ENCODE results near the gene TJAP1. TPM values are rescaled to one million over a fixed set of nuclear protein-coding genes. Genes with fewer than 3 reads are reported as not detected.

The TJAP1 gene
- total and polyA plus RNA-seq, 2 of the 8 experiments (the other 6 are each of a cell fraction or from before 2014, with no cell fraction given): 30.7 to 40.4 TPM

DNA sequence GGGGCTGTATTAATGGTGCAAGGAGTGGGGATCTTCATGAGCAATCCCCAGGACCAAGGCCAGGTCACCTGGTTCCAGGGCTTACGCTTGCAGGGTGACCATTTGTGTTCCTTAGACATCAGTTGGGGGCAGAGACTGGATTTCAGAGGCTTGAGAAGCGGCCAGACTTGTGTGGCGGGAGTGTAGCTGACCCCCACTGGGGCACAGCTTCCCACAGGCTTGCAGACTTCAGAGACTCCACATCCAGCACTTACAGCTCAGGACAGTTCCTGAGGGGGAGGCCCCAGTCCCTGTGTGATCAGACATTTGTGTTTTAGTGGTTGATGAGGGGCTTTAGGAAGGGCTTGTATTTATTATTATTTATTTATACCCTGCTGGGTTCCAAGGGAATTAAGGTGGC lies 15.3 kb downstream of the TJAP1 start:
- no peak overlapping the region for H2AK5ac ChIP-seq (ENCODE audit: low read depth, low read length)
- no peak overlapping the region for H4K5ac ChIP-seq (ENCODE audit: insufficient read length, low read depth, low read length)
- no peak overlapping the region for H3K18ac ChIP-seq (ENCODE audit: extremely low read depth, low read length)
- H3K9me3 ChIP-seq (ENCODE audit: insufficient read depth in 2 of 2, low read depth in 1 of 2, low read length in 1 of 2): no peaks in the 10 kb centered on the region
- H2BK5ac ChIP-seq (ENCODE audit: low read depth, low read length): no peak overlapping the region
- WGBS, 2 experiments (ENCODE audit: extremely low coverage in 1 of 2, insufficient coverage in 1 of 2, insufficient read length in 1 of 2, insufficient replicate concordance in 2 of 2, low coverage in 1 of 2, low lambda C conversion rate in 2 of 2, missing lambda C conversion rate in 1 of 2): 61% methylated on average over 3 of the region's 3 CpGs; no CpG with 5 or more reads in 1 of the 2 experiments
- H3K4ac ChIP-seq (replicated peaks; ENCODE audit: insufficient read length, low read depth, low read length): no peak overlapping the region
- H3K9ac ChIP-seq (replicated peaks in 1 of 4; ENCODE audit: extremely low read depth in 1 of 4, low read depth in 3 of 4, low read length in 3 of 4): no peak overlapping the region; a peak in 1 of 7 replicates
- ChIA-PET POLR2A (ENCODE audit: partially characterized antibody) (interaction anchor here (1.2 to 5.6 kb wide), 7 partner anchors 10 to 36 kb away, joined by 3 to 27 read pairs (median 5); partner anchors contain the start of genes LRRC73, POLR1C, TJAP1 and YIPF3), CTCF (ENCODE audit: partially characterized antibody) (interaction anchor here (0.8 to 32.9 kb wide), 6 partner anchors 8 to 236 kb away, joined by 3 to 536 read pairs (median 250); partner anchors contain the start of genes ABCC10, DLK2, LRRC73 and TJAP1)
- no peak overlapping the region for H3K14ac ChIP-seq (ENCODE audit: insufficient read length)
- H3K23ac ChIP-seq (ENCODE audit: insufficient read length): no peak overlapping the region
- no peak overlapping the region for H3K56ac ChIP-seq (replicated peaks; ENCODE audit: insufficient read length, low read depth, low read length)
- no peak overlapping the region for H4K91ac ChIP-seq (replicated peaks; ENCODE audit: insufficient read length, low read length)
- no peak overlapping the region for H3K4me2 ChIP-seq (ENCODE audit: insufficient read depth in 1 of 2, low read depth in 2 of 2, low read length in 2 of 2)
- no peak overlapping the region for H2BK120ac ChIP-seq (replicated peaks; ENCODE audit: low read depth, low read length)
- H2BK15ac ChIP-seq (ENCODE audit: low read length): no peak overlapping the region
- no peak for FAIRE-seq
- no peaks in the 10 kb centered on the region for H3K27me3 ChIP-seq (replicated peaks in 1 of 4; ENCODE audit: control insufficient read depth in 3 of 4, extremely low read depth in 1 of 4, insufficient read depth in 3 of 4, low read length in 3 of 4)
- H3K27ac ChIP-seq (ENCODE audit: low read depth, low read length): no peak overlapping the region
- no peaks in the 10 kb centered on the region for H3K23me2 ChIP-seq (ENCODE audit: low read depth, low read length)
- peaks cover 7 to 19% (median 15%) of the 10 kb centered on the region in 4 experiments for H3K4me1 ChIP-seq (replicated peaks in 1 of 4; ENCODE audit: control insufficient read depth in 3 of 4, insufficient read depth in 4 of 4, low read length in 3 of 4)
- H3K79me2 ChIP-seq (ENCODE audit: control insufficient read depth in 1 of 2, insufficient read depth in 2 of 2, low read length in 2 of 2): peaks cover 4 to 54% of the 10 kb centered on the region in 2 experiments; a peak in 3 of 4 replicates
- DNase-seq (ENCODE audit: low read depth in 1 of 2, low spot score in 2 of 2): no peak
- H2BK12ac ChIP-seq (ENCODE audit: low read depth, low read length): no peak overlapping the region
- no peak overlapping the region for H4K8ac ChIP-seq (ENCODE audit: extremely low read depth, insufficient read depth, low read length)
- H4K20me1 ChIP-seq (replicated peaks in 1 of 2; ENCODE audit: control insufficient read depth in 1 of 2, insufficient read depth in 2 of 2, low read length in 2 of 2): peaks cover 20 to 42% of the 10 kb centered on the region in 2 experiments
- H3K79me1 ChIP-seq (ENCODE audit: low read depth, low read length): peaks cover 31% of the 10 kb centered on the region
- no peak overlapping the region for H3K4me3 ChIP-seq (ENCODE audit: extremely low read depth in 1 of 4, insufficient read depth in 2 of 4, low read depth in 3 of 4, low read length in 4 of 4)
- no peak overlapping the region for H2BK20ac ChIP-seq (ENCODE audit: low read length)
- no peaks in the 10 kb centered on the region for H3K36me3 ChIP-seq (ENCODE audit: control insufficient read depth in 2 of 4, insufficient read depth in 4 of 4, low read length in 3 of 4)
- no peak overlapping the region for H2AFZ ChIP-seq (ENCODE audit: low read length)
- no peak for TF ChIP-seq RBBP5 (IDR thresholded peaks at IDR 0.05; ENCODE audit: borderline replicate concordance, low read depth, low read length)
- no peak for TF ChIP-seq CBX8 (IDR thresholded peaks at IDR 0.05; ENCODE audit: borderline replicate concordance, low read depth, low read length)
- TF ChIP-seq, protein P1, sequence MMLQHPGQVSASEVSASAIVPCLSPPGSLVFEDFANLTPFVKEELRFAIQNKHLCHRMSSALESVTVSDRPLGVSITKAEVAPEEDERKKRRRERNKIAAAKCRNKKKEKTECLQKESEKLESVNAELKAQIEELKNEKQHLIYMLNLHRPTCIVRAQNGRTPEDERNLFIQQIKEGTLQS (IDR thresholded peaks at IDR 0.05; ENCODE audit: insufficient read depth, low read depth, low read length): no peak
- TF ChIP-seq CHD1 (IDR thresholded peaks at IDR 0.05; ENCODE audit: low read depth, low read length): no peak
- no peak for TF ChIP-seq JUN (IDR thresholded peaks at IDR 0.05; ENCODE audit: low read depth, low read length)
- no peak for TF ChIP-seq KDM4A (IDR thresholded peaks at IDR 0.05; ENCODE audit: low read depth, low read length, severe bottlenecking)
- no peak for TF ChIP-seq TCF12 (IDR thresholded peaks at IDR 0.05; ENCODE audit: low read depth, low read length)
- no peak for TF ChIP-seq JUND (IDR thresholded peaks at IDR 0.05; ENCODE audit: low read length)
- TF ChIP-seq ATF2 (IDR thresholded peaks at IDR 0.05; ENCODE audit: low read length): no peak
- no peak for TF ChIP-seq GABPA (IDR thresholded peaks at IDR 0.05; ENCODE audit: borderline replicate concordance, insufficient read depth, low read length)
- no peak for TF ChIP-seq YY1 (IDR thresholded peaks at IDR 0.05; ENCODE audit: low read depth, low read length)

Measured in H1 (cell line).